HTERT RPE-1 (cell line): ENCODE data around the gene GPR37L1.

Experiments used
- in situ Hi-C: fragments of 300-500 bp; cut with MboI; formaldehyde crosslinking; loops from 4 replicates; pipeline ENCODE4 v1.14.3; 2020; ENCODE audit warnings: low sequenced_read_pairs

Gene GPR37L1

GRCh38 chr1:202107801-202108731 is 14.7 kb upstream of the GPR37L1 start:
- in situ Hi-C loops = loop anchor here (25.0 kb wide), 1 partner anchor 96 kb away; the partner anchor contains the start of gene ELF3

GRCh38 chr1:202110977-202111376 is 11.7 kb upstream of the GPR37L1 start:
- in situ Hi-C loops = loop anchor here (25.0 kb wide), 1 partner anchor 99 kb away; the partner anchor contains the start of gene ELF3

GRCh38 chr1:202111589-202111988 is 11.1 kb upstream of the GPR37L1 start:
- in situ Hi-C loops = loop anchor here (25.0 kb wide), 1 partner anchor 99 kb away; the partner anchor contains the start of gene ELF3

- in situ Hi-C loops = loop anchor here (25.0 kb wide), 1 partner anchor 101 kb away; the partner anchor contains the start of gene ELF3
Measured at GRCh38 chr1:202112859-202113689, 9.6 kb upstream of the GPR37L1 start.

- in situ Hi-C loops = loop anchor here (25.0 kb wide), 1 partner anchor 101 kb away; the partner anchor contains the start of gene ELF3
Measured at GRCh38 chr1:202113690-202114300, 8.9 kb upstream of the GPR37L1 start.

- in situ Hi-C loops = loop anchor here (25.0 kb wide), 1 partner anchor 104 kb away; the partner anchor contains the start of gene ELF3
Measured at GRCh38 chr1:202116287-202116686, 6.4 kb upstream of the GPR37L1 start.

- in situ Hi-C loops = loop anchor here (25.0 kb wide), 1 partner anchor 106 kb away; the partner anchor contains the start of gene ELF3
Measured at GRCh38 chr1:202117898-202118371, 4.8 kb upstream of the GPR37L1 start.

GRCh38 chr1:202121006-202121405 is 1.7 kb upstream of the GPR37L1 start:
- in situ Hi-C loops = loop anchor here (25.0 kb wide), 1 partner anchor 109 kb away; the partner anchor contains the start of gene ELF3

- in situ Hi-C loops = loop anchor here (25.0 kb wide), 1 partner anchor 111 kb away; the partner anchor contains the start of gene ELF3
Measured at GRCh38 chr1:202123336-202123813, 658 bp downstream of the GPR37L1 start.

GRCh38 chr1:202124142-202124541 is 1.4 kb downstream of the GPR37L1 start:
- in situ Hi-C loops = loop anchor here (25.0 kb wide), 1 partner anchor 112 kb away; the partner anchor contains the start of gene ELF3

- in situ Hi-C loops = no loop called here
Measured at GRCh38 chr1:202125611-202126010, 2.9 kb downstream of the GPR37L1 start.

GRCh38 chr1:202126426-202126825 is 3.7 kb downstream of the GPR37L1 start:
- in situ Hi-C loops = no loop called here

- in situ Hi-C loops = no loop called here
Measured at GRCh38 chr1:202127061-202127460, 4.3 kb downstream of the GPR37L1 start.

- in situ Hi-C loops = no loop called here
Measured at GRCh38 chr1:202127836-202128622, 5.3 kb downstream of the GPR37L1 start.

GRCh38 chr1:202129453-202130296 is 7.0 kb downstream of the GPR37L1 start:
- in situ Hi-C loops = no loop called here

GRCh38 chr1:202130297-202130721 is 7.6 kb downstream of the GPR37L1 start:
- in situ Hi-C loops = no loop called here

GRCh38 chr1:202130816-202131522 is 8.3 kb downstream of the GPR37L1 start:
- in situ Hi-C loops = no loop called here
